Adrenal gland (tissue), 5 donors: ENCODE data around the gene ATXN7L2.

Experiments used
- CTCF ChIP-seq, 6 experiments: fragments of 450-650 bp in 4 of 6; fragments of 200-600 bp in 2 of 6; sonication (generic) in 1 of 6; IDR thresholded peaks; 1 replicate in 5 of 6; 2 replicates in 1 of 6; pipeline versions ENCODE4 v1.5.1 to v1.8.0; 2016 to 2021; ENCODE audit warnings: antibody characterized with exemption in 6 of 6, mild to moderate bottlenecking in 2 of 6, moderate library complexity in 1 of 6
- POLR2A ChIP-seq, 2 donors: fragments of 450-650 bp; IDR thresholded peaks; one replicate each; pipeline ENCODE4 v1.6.1; 2017; ENCODE audit warnings: antibody characterized with exemption in 2 of 2, mild to moderate bottlenecking in 2 of 2, moderate library complexity in 1 of 2
- donor health status: DM: no; HTN: no; CAD: no.

GRCh38 chr1:109531380-109531779, 47.7 kb downstream of the ATXN7L2 start:
- TF ChIP-seq CTCF (IDR thresholded peaks at IDR 0.05): no peak
- no peak for TF ChIP-seq POLR2A (IDR thresholded peaks at IDR 0.05)
